HG02759 (cell line): ENCODE results near the gene ADRA2A.

Source experiments
- ATAC-seq: cut with Tn5 transposase; IDR thresholded peaks from one replicate; pipeline ENCODE4 v1.9.1; 2021; ENCODE audit warnings: mild to moderate bottlenecking, moderate library complexity; ENCODE audit not compliant: unreplicated experiment

The ADRA2A gene

GRCh38 chr10:111109501-111110242 lies 32.8 kb downstream of the ADRA2A start:
- ATAC-seq, result no peak

DNA sequence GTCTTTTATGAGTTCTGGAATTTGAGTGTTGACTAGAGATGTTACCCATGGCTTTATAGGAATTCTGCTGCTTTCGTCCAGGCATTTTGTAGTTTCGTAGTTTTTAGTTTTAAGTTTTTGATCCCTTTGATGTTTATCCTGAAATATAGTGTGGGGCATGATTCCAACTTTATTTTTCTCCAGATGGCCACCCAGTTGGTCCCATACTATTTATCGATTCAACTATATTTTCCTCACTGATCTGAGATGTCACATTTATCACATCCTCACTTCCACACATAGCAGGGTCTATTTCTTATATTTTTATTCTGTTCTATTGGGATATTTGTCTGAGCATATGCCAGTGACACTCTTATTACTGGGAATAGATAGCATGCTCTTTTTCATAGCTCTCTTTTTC lies 33.9 kb downstream of the ADRA2A start:
- ATAC-seq, result no peak

DNA sequence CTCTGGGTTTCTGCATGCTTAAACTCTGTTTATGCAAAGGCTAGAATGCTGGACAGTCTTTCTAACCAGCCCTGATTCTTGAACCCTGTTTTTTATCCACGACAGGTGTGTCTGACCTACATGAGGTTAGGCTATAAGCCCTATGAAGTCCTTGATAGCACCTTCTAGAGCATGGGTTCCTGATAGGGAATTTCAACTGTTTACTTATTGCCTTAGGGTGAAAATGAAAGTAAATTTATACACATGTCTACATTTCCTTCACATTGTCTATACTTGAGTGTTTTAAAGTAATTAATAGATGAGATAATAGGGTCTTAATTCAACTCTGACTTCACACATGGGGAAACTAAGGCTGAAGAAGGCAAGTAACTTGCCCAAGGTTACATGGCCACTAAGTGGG lies 35.5 kb downstream of the ADRA2A start:
- ATAC-seq, result no peak

DNA sequence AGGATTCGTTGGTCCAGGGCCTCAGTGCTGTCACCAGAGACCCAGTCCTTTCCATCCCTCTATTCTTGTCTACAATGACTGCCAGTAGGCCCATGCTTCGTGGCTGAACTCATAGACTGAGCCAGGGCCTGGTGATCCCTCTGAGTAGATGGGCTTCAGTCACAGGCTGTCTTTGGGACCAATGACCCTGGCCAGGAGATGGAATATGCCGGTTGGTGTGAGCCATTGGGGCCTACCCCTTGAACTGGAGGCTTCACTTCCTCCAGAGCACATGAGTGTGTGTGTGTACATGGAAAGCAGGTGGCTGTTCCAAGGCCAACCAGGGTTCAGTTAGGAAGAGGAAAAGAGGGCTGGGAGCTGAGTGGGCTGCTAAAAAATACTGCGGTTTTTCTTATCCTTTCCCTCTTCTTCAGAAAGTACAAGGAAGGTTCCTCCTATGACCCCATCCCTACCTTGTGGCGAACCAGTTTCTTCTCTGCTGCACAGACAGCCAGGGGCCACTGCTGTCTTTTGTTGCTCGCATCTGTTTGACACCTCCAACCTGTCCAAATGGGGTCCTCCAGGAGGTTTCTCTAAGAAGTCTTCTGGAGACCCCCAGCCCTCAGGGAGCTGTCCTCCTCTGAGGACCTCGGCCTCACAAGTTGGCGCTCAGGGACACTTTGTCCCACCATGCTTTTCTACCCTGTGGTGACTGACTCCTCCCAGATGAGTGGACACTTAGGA lies 36.6 kb downstream of the ADRA2A start:
- ATAC-seq, result no peak

DNA sequence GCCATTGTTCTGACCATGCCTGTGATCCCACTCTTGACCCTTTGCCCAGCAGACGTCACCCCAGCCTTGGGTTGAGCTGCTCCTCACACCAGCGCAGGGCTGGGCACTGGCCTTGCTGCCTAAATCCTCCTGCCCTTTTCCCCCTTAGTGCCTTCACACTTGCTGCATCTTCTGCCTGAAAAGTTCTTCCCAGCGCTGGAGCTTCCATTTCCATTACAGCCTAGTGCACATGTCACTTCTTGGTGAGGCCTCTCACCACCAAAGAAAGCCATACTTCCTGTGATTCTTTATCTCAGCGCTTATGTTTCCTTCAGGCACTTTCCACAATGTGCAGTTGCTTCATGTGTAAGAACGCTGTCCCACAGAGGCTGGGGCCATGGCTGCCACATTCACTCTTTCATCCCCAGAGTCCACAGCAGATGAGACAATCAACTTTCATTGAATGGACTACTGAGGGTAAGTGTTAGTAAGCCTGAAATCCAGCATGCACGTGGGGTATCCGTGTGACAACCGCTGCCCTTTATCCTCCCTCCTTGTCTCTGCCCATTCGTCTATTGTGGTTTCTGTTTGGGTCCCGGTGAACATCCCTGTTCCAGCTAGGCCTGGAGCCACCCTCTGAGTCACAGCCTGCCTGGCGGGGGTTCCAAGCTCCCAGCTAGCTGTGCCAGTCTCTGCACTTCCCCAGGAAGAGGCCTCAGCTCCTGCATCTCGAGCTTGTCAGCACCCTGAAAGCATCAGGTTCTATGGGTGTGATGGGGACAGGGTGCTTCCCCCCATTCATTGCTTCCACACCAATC lies 37.3 kb downstream of the ADRA2A start:
- ATAC-seq, result no peak

GRCh38 chr10:111114758-111115500 lies 38.1 kb downstream of the ADRA2A start:
- no peak for ATAC-seq

GRCh38 chr10:111116211-111116610 lies 39.4 kb downstream of the ADRA2A start:
- no peak for ATAC-seq

- no peak for ATAC-seq
Observed at GRCh38 chr10:111116762-111117445, 40.1 kb downstream of the ADRA2A start.

DNA sequence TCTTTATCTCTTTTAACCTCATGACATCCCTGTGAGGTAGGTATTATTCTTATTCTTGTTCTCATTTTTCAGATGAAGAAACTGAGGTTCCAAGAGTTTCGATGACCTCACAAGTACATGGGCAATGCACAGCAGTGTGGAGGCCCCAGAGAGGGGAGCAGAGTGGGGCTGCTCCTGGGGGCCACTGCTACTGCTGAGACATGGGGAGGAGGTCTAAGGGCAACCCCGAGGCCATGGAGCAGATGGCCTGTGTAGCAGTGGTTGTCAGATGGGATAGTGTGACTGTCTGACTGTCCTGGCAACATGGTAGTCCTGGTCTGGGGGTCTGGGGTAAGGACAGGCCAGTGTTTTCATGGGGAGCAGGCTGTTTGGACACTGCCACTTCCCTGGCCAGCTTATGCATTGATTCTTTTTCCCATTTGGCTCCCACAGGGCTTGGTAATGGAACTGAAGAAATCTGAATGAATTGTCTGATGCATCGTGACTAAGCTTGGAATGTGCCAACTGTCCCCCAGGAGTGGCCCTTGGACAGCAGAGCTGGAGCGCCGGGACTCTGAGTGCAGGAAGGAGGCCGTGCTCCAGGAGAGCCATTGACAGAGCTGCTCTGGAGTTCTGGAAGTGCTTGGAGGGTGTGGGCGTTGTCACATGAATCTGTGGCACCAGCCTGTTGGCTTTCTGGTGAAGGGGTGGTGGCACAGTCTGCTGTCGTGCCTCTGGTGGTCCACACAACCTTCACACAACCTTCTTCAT lies 40.9 kb downstream of the ADRA2A start:
- no peak for ATAC-seq

DNA sequence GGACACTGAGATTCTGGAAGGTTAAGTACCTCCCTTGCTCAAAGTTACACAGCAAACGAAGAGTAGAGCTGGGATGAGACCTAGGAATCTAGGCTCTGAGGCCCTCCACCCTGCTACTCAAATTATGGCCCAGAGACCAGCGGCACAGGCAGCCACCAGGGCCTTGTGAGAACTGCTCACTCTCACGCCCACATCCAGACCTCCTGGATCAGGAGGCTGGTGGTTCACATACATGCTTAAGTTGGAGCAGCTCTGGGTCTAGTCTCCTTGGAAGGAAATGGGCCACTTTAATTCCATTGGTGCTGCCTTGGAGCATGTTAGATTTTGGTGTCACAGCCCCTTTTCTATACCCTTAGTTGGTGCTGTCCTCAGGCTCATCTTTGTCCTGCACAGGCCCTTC lies 41.9 kb downstream of the ADRA2A start:
- ATAC-seq, result no peak

DNA sequence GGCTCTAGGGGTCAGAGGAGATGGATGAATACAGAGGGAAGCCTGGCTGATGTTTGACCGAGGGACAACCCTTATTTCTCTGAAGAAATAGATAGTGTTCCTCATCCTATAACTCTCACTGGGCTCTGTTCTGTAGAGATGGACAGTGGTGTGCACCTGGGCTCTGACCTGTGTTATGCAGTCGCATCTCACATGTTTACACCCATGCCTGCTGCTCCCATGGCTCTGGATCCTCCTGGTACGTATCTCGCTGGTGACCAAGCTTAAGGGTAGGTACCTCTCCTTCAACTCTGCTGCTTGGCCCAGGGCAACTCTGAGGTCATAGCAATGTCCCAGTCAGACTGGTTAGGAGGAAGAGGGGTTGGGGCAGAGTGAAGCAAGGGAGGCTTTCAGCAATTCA lies 42.8 kb downstream of the ADRA2A start:
- no peak for ATAC-seq

DNA sequence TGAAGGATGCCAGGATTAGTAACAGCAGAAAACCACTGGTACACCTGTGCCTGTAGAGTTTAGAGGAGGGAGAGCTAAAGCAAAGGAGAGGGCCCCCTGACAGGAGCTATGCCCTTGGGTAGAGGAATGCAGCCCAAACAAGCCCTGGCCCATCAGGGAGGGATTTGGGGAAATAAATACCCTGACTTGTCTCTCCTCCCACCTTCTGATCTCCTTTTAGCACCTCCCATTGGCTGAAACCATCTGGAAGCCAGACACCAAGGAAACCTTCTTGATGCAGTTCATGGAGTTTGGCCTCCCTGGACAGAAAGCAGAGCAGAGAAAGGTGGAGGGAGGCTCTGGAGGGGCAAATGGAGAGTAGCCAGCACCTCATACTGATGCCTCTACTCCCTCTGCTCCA lies 45.3 kb downstream of the ADRA2A start:
- ATAC-seq, result no peak

DNA sequence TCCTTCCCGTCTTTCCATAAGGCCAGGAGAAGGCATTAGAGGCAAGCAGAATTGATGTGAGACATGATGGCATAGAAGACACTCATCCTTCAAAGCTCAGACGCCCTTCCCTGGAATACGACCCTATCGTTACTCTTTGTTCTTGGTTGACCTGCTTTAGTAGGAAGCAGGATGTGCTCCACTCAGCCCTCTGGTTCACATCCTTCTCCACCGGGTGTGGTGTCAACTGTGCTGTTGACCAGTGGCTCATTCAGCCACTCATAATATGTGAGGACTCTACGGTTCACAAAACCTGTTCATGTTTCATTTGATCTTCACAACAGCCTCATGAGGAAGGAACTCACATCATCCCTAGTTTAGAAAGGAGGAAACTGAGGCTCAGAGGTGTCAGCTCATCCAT lies 47.1 kb downstream of the ADRA2A start:
- ATAC-seq, result no peak

GRCh38 chr10:111125102-111125501 lies 48.3 kb downstream of the ADRA2A start:
- no peak for ATAC-seq

DNA sequence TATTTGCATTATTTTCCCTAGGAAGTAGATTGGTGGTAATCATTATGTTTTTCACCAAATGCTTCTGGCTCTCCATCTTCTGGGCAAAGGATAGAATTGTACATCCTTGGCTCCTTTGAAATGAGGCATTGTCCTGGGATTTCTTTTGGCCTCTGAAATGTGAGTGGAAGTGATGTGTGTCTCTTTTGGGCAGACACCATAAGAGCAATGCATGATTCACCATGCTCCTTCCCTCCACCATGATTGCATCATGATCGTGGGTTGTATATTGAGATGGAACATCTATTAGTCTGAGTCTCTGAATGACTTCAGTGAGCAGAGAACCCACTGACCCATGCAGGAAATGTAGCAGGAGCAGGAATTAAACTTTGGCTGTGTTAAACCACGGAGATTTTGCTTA lies 49.2 kb downstream of the ADRA2A start:
- no peak for ATAC-seq

- ATAC-seq, result no peak
Observed at GRCh38 chr10:111127081-111127848, 50.4 kb downstream of the ADRA2A start.

GRCh38 chr10:111128331-111129180 lies 51.7 kb downstream of the ADRA2A start:
- ATAC-seq, result no peak

- ATAC-seq, result no peak
Observed at GRCh38 chr10:111129363-111129762, 52.5 kb downstream of the ADRA2A start.
